Measurements from ENCODE around the gene L3MBTL2.
"Not testable (repeated sequence)": the region's sequence is repeated elsewhere in the genome, so short reads cannot be mapped to it uniquely, and the experiment has no call there.

Gene L3MBTL2

DNA sequence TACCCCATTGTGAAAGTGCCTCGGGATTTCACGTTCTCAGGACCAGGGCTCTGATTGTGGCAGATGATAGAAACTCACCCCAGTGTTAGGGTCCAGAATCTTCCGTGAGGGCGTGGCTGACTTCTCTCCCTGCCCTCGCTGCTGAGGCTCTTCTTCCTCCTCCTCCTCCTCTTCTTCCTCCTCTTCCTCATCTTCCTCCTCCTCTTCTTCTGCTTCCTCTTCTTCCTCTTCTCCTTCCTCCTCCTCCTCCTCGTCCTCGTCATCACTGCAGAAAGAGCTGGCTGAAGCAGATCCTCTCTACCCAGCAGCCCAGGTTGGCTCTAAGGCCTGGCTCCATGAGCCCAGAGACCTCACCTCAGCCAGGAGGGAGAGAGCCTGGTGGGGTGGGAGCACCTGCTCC lies 49.1 kb downstream of the L3MBTL2 start:
- Histone ChIP-seq H3K9me3 (ENCODE audit: control insufficient read depth, low read length) (no peaks in the 10 kb centered on the region), H3K4me3 (ENCODE audit: insufficient read depth, low read depth, low read length) (no peak overlapping the region), H3K4me1 (ENCODE audit: control insufficient read depth, insufficient read depth, low read length) (peaks cover 8% of the 10 kb centered on the region), H3K27me3 (ENCODE audit: control insufficient read depth, insufficient read depth, low read length, poor library complexity, severe bottlenecking) (no peaks in the 10 kb centered on the region), H3K27ac (ENCODE audit: insufficient read depth, low read depth, low read length, poor library complexity, severe bottlenecking) (no peak overlapping the region), H3K36me3 (ENCODE audit: control insufficient read depth, insufficient read depth, low read length) (peaks cover 64% of the 10 kb centered on the region)
- 94 to 95% methylated on average over 7 of the region's 7 CpGs for WGBS, 2 experiments

DNA sequence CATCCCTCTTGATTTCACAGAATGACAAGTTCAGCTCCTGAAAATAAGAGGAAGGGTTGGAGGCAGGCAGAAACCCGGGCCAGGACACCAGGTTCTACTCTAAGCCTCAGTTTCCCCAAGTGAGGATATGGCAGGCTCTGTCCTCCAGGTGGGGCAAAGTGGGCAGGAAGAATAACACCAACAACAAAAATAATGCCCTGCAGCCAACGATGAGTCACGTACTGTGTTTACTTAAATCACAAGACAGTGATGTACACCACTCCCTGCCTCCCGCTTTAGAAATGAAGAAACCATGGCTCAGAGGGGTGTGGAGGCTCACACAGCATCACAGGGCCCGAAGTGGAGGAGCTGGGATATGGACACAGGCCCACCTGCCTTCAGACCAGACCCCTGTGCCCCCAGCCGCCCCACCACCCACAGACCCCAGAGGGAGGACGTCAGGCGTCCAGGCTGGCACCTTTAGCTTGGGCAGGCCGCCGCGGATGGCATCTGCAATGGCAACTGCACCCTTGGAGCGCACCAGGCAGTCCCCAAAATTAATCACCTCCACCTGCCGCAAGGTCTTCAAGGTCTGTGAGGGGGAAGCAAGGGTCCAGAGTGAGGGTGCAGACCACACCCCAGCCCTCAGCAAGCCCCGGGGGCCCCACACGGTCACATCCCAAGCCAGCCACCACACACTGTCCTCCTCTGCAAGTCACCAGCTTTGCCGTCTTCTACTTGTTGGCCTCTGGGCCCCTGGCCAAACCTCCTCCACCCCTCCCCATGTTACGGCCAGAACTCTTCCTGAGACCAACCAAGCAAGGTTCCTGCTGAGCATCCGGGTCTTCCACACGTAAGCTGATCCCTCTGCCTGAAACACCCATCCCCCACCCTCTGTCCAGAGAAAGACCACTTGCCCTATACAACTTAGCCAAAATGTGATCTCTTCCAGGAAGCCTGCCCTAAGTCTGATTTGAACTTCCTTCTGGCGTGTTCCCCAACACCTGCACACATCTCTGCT lies 51.4 kb downstream of the L3MBTL2 start:
- Histone ChIP-seq H3K36me3 (ENCODE audit: control insufficient read depth, insufficient read depth, low read length) (peaks cover 65% of the 10 kb centered on the region), H3K9me3 (ENCODE audit: control insufficient read depth, low read length) (no peaks in the 10 kb centered on the region), H3K4me1 (ENCODE audit: control insufficient read depth, insufficient read depth, low read length) (peaks cover 8% of the 10 kb centered on the region), H3K27ac (ENCODE audit: insufficient read depth, low read depth, low read length, poor library complexity, severe bottlenecking) (no peak overlapping the region), H3K4me3 (ENCODE audit: insufficient read depth, low read depth, low read length) (no peak overlapping the region), H3K27me3 (ENCODE audit: control insufficient read depth, insufficient read depth, low read length, poor library complexity, severe bottlenecking) (no peaks in the 10 kb centered on the region)
- 82 to 83% methylated on average over 20 of the region's 20 CpGs for WGBS, 2 experiments

DNA sequence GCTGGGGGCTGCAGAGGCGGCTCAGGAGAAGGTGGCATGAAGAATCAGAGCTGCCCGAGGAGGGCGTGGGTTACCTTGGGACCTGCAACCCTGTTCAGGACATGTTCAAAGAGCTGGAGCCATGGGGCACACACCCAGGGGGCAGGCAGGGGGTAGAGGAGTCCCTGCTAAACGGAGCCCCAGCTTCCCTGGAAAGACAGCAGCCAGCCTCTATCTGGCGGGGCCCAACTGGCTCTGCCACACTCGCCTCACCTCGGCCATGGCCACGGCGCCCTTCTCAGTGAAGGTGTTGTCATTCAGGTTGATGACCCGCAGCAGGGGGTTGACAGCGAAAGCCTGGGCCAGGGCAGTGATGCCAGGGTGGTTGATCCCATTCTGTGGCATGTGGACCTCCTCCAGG lies 52.6 kb downstream of the L3MBTL2 start:
- no peak overlapping the region for H3K27ac ChIP-seq (ENCODE audit: insufficient read depth, low read depth, low read length, poor library complexity, severe bottlenecking)
- WGBS, 2 experiments, result 93 to 95% methylated on average over 11 of the region's 11 CpGs

DNA sequence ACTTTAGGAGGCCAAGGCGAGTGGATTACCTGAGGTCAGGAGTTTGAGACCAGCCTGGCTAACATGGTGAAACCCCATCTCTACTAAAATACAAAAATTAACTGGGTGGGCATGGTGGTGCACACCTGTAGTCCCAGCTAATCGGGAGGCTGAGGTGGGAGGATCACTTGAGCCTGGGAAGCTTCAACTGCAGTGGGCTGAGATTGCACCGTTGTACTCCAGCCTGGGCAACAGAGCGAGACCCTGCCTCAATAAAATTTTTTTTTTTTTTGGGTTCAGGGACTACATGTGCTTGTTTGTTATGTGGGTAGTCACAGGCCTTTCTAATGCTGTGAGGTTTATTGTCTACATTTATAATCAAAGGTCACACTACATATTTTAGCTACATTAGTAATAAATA lies 54.6 kb downstream of the L3MBTL2 start:
- 91 to 96% methylated on average over 4 of the region's 4 CpGs for WGBS, 2 experiments
- not testable (repeated sequence) for H3K27me3 ChIP-seq (ENCODE audit: control insufficient read depth, insufficient read depth, low read length, poor library complexity, severe bottlenecking)
- H3K36me3 ChIP-seq (ENCODE audit: control insufficient read depth, insufficient read depth, low read length), result peaks cover 72% of the 10 kb centered on the region

More for the DNA sequence above, 52.6 kb downstream of the L3MBTL2 start:
- Histone ChIP-seq H3K9me3 (ENCODE audit: control insufficient read depth, low read length) (no peaks in the 10 kb centered on the region), H3K27me3 (ENCODE audit: control insufficient read depth, insufficient read depth, low read length, poor library complexity, severe bottlenecking) (no peaks in the 10 kb centered on the region), H3K36me3 (ENCODE audit: control insufficient read depth, insufficient read depth, low read length) (peaks cover 74% of the 10 kb centered on the region), H3K4me3 (ENCODE audit: insufficient read depth, low read depth, low read length) (no peak overlapping the region), H3K4me1 (ENCODE audit: control insufficient read depth, insufficient read depth, low read length) (peaks cover 8% of the 10 kb centered on the region)

DNA sequence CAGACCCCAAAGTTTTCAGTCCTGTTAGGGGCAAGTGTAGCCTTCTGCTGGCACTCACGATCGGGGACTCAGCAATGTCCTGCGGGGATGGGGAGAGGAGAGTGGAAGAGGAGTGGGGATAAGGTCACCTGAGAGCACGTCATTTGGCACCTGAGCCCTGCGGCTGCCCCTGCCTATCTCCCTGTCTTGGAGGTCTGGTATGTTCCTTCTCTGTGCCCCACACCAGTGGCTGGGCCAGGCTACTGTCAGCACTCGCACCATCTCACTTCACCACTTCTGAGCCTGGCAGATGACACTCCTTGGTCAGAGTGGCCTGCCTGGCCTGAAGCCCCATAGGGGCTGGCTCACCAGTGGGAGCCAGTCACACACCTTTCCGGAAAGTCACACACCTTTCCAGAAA lies 55.8 kb downstream of the L3MBTL2 start:
- H3K4me3 ChIP-seq (ENCODE audit: insufficient read depth, low read depth, low read length), result no peak overlapping the region
- peaks cover 72% of the 10 kb centered on the region for H3K36me3 ChIP-seq (ENCODE audit: control insufficient read depth, insufficient read depth, low read length)
- 96% methylated on average over 7 of the region's 7 CpGs for WGBS, 2 experiments
- H3K9me3 ChIP-seq (ENCODE audit: control insufficient read depth, low read length), result no peaks in the 10 kb centered on the region
- no peaks in the 10 kb centered on the region for H3K27me3 ChIP-seq (ENCODE audit: control insufficient read depth, insufficient read depth, low read length, poor library complexity, severe bottlenecking)
- H3K4me1 ChIP-seq (ENCODE audit: control insufficient read depth, insufficient read depth, low read length), result peaks cover 8% of the 10 kb centered on the region
- no peak overlapping the region for H3K27ac ChIP-seq (ENCODE audit: insufficient read depth, low read depth, low read length, poor library complexity, severe bottlenecking)

More for the DNA sequence above, 54.6 kb downstream of the L3MBTL2 start:
- not testable (repeated sequence) for H3K9me3 ChIP-seq (ENCODE audit: control insufficient read depth, low read length); H3K27ac ChIP-seq (ENCODE audit: insufficient read depth, low read depth, low read length, poor library complexity, severe bottlenecking); H3K4me3 ChIP-seq (ENCODE audit: insufficient read depth, low read depth, low read length); H3K4me1 ChIP-seq (ENCODE audit: control insufficient read depth, insufficient read depth, low read length)

DNA sequence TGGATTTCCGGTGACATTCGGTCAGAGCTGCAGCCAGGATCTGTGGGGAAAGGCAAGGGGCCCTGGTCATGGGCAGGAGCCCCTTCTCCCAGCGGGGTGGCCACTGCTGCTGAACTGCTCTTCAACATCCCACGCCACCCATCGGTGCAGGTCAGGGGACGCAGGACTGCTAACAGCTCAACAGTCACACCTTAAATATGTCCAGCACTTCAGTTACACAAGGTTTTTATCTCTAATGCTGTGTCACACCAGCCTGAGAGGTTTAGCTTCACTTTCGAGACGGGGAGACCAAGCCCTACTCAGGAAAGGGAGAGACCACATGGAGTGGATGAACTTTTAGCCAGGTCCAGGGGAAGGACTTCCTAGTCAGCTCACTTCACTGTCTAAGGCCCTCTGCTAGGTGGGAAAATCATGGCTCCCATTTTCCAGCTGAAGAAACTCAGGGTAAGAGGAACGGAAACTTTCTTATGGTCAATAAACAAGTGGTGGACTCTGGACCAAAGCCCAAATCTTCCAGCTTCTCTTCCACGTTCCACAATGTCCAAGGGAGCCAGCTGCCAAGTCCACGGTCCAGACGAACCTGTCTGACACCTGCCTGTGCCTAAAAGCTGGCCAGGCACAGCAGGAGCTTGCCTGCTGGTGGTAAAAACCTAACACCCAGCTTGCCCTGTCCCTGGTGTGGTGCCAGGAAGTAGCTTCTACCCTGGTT lies 56.6 kb downstream of the L3MBTL2 start:
- Histone ChIP-seq H3K27me3 (ENCODE audit: control insufficient read depth, insufficient read depth, low read length, poor library complexity, severe bottlenecking) (no peaks in the 10 kb centered on the region), H3K4me1 (ENCODE audit: control insufficient read depth, insufficient read depth, low read length) (peaks cover 8% of the 10 kb centered on the region), H3K9me3 (ENCODE audit: control insufficient read depth, low read length) (no peaks in the 10 kb centered on the region), H3K36me3 (ENCODE audit: control insufficient read depth, insufficient read depth, low read length) (peaks cover 67% of the 10 kb centered on the region), H3K4me3 (ENCODE audit: insufficient read depth, low read depth, low read length) (no peak overlapping the region), H3K27ac (ENCODE audit: insufficient read depth, low read depth, low read length, poor library complexity, severe bottlenecking) (no peak overlapping the region)
- WGBS, 2 experiments, result 92 to 94% methylated on average over 12 of the region's 12 CpGs

DNA sequence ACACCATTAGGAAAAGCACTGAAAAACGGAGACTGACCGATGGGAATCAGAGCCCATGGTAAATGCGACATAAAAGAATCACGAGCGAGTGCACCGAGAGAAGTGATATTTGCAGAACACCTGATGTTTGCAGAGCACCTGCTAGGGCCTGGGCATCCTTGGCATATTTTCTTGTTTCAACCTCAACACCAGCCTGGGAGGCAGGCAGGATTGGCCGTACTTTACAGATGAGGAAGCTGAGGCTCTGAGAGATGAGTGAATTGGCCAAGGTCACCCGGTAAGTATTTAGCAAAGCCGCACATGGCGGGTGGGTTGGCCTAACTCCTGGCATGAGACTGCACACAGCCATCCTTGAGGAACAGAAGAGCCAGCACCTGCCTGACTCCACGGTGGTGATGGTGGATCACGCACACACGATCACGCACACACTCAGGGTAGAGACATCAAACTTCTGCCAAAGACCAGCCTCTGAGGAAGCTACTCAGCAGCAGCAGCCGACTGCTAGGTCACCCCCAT lies 57.2 kb downstream of the L3MBTL2 start:
- Histone ChIP-seq H3K27ac (ENCODE audit: insufficient read depth, low read depth, low read length, poor library complexity, severe bottlenecking) (no peak overlapping the region), H3K36me3 (ENCODE audit: control insufficient read depth, insufficient read depth, low read length) (peaks cover 70% of the 10 kb centered on the region), H3K4me1 (ENCODE audit: control insufficient read depth, insufficient read depth, low read length) (peaks cover 4% of the 10 kb centered on the region), H3K9me3 (ENCODE audit: control insufficient read depth, low read length) (no peaks in the 10 kb centered on the region), H3K4me3 (ENCODE audit: insufficient read depth, low read depth, low read length) (no peak overlapping the region), H3K27me3 (ENCODE audit: control insufficient read depth, insufficient read depth, low read length, poor library complexity, severe bottlenecking) (no peaks in the 10 kb centered on the region)
- WGBS, 2 experiments, result 96 to 97% methylated on average over 15 of the region's 15 CpGs

DNA sequence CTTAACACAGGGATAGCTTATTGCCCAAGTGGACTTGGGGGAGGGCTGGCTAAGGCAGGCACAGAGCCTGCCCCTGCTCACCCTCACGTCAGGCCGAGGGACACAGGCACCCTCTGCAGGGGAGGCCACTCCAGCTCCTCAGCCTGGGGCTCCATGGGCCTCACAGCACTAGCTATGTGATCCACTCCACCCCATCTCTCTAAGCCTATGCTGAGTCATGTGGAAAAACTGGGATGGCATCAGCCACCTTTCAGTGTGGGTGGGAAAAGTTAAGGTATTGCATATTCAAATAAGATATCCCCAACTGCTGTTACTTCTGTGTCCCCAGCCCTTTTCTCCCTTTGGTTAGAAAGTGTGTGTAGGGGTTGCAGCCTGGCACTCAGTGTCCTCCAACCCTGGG lies 58.6 kb downstream of the L3MBTL2 start:
- Histone ChIP-seq H3K27ac (ENCODE audit: insufficient read depth, low read depth, low read length, poor library complexity, severe bottlenecking) (no peak overlapping the region), H3K9me3 (ENCODE audit: control insufficient read depth, low read length) (no peaks in the 10 kb centered on the region), H3K4me3 (ENCODE audit: insufficient read depth, low read depth, low read length) (no peak overlapping the region), H3K36me3 (ENCODE audit: control insufficient read depth, insufficient read depth, low read length) (peaks cover 72% of the 10 kb centered on the region), H3K27me3 (ENCODE audit: control insufficient read depth, insufficient read depth, low read length, poor library complexity, severe bottlenecking) (no peaks in the 10 kb centered on the region), H3K4me1 (ENCODE audit: control insufficient read depth, insufficient read depth, low read length) (no peaks in the 10 kb centered on the region)
- 86 to 94% methylated on average over 2 of the region's 2 CpGs for WGBS, 2 experiments

DNA sequence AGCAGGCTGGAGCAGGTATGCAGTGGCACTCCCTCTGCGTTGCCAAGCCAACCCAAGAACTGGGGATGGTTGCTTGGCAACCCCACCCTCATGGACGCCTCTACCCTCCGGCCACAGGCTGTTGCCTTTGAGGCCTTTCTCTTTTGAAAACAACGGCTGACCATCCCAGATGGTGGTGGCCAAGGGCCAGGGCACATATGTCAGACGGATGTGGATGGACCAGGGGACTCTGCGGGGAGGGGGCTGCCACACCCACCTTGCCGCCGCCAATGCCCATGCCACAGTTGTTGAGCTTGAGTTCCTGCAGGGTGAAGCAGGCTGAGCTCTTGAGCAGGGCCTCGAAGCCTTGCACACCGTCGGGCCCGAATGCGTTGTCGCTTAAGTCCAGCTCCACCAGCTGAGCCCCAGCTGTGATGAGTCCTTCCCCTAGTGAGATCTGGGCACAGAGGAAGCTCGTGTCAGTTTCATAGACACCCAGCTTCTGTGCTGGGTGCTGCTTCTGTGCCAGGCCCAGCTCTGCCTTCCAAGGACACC lies 59.4 kb downstream of the L3MBTL2 start:
- peaks cover 72% of the 10 kb centered on the region for H3K36me3 ChIP-seq (ENCODE audit: control insufficient read depth, insufficient read depth, low read length)

DNA sequence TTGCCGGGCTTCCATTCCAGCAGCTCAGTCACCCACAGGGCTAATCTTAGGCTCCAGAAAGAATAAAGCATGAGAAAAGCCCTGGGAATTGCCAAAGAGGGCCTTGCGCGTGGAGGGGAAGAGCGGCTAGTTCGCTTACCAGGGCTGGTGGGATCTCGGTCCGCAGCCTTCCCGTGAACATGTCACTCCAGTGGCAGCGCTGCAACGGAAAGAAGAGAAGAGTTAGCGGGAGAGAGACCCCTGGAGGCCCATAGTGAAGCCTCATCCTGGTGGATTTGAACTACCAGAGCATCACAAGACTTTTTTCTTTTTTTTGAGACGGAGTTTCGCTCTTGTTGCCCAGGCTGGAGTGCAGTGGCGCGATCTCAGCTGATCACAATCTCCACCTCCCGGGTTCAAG lies 62.8 kb downstream of the L3MBTL2 start:
- Histone ChIP-seq H3K27me3 (ENCODE audit: control insufficient read depth, insufficient read depth, low read length, poor library complexity, severe bottlenecking) (no peaks in the 10 kb centered on the region), H3K27ac (ENCODE audit: insufficient read depth, low read depth, low read length, poor library complexity, severe bottlenecking) (no peak overlapping the region), H3K9me3 (ENCODE audit: control insufficient read depth, low read length) (no peaks in the 10 kb centered on the region), H3K36me3 (ENCODE audit: control insufficient read depth, insufficient read depth, low read length) (peaks cover 57% of the 10 kb centered on the region), H3K4me3 (ENCODE audit: insufficient read depth, low read depth, low read length) (no peak overlapping the region), H3K4me1 (ENCODE audit: control insufficient read depth, insufficient read depth, low read length) (no peaks in the 10 kb centered on the region)
- WGBS, 2 experiments, result 93 to 95% methylated on average over 16 of the region's 16 CpGs

More for the DNA sequence above, 59.4 kb downstream of the L3MBTL2 start:
- Histone ChIP-seq H3K4me1 (ENCODE audit: control insufficient read depth, insufficient read depth, low read length) (no peaks in the 10 kb centered on the region), H3K9me3 (ENCODE audit: control insufficient read depth, low read length) (no peaks in the 10 kb centered on the region), H3K27ac (ENCODE audit: insufficient read depth, low read depth, low read length, poor library complexity, severe bottlenecking) (no peak overlapping the region), H3K4me3 (ENCODE audit: insufficient read depth, low read depth, low read length) (no peak overlapping the region), H3K27me3 (ENCODE audit: control insufficient read depth, insufficient read depth, low read length, poor library complexity, severe bottlenecking) (no peaks in the 10 kb centered on the region)
- 95 to 97% methylated on average over 15 of the region's 15 CpGs for WGBS, 2 experiments

Data from ectodermal cell (in vitro differentiated cells).